CD4-positive, alpha-beta T cell (primary cell): Measurements from ENCODE around the gene PTPRD. TPM values are rescaled to one million over a fixed set of nuclear protein-coding genes. Genes with fewer than 3 reads are reported as not detected.

Experiments used
- ATAC-seq: fragments of 200-7000 bp; cut with Tn5 transposase; one replicate; pipeline ENCODE4 v1.10.0; 2022; ENCODE audit warnings: mild to moderate bottlenecking; ENCODE audit not compliant: poor library complexity
- CTCF ChIA-PET: fragments of 350-600 bp; sonication (Branson Sonifier 250); formaldehyde crosslinking; loops from one replicate; lab custom pipeline; 2021; ENCODE audit warnings: antibody characterized with exemption, inconsistent platforms; lab: Charles Lee
- POLR2A ChIA-PET: fragments of 350-600 bp; sonication (Branson Sonifier 250); formaldehyde crosslinking; loops from one replicate; lab custom pipeline; 2021; ENCODE audit warnings: antibody characterized with exemption, inconsistent platforms; lab: Charles Lee
- DNase-seq, 14 experiments: peaks; one replicate each; pipeline ENCODE4 v3.0.0-alpha.2; 2013 to 2020; ENCODE audit warnings: mixed read lengths in 2 of 14
- H3K27ac ChIP-seq, 2 donors: one replicate each; pipeline versions ENCODE4 v1.5.1 to v1.7.0; 2013; ENCODE audit warnings: low read length in 2 of 2, low read depth in 1 of 2, mild to moderate bottlenecking in 1 of 2
- H3K27me3 ChIP-seq, 2 experiments: 1 replicate in 1 of 2; 2 replicates in 1 of 2; pipeline versions ENCODE4 v1.6.1 to v1.7.0; 2013; ENCODE audit warnings: low read length in 2 of 2, control low read depth in 1 of 2, mild to moderate bottlenecking in 1 of 2, moderate library complexity in 1 of 2; ENCODE audit not compliant: insufficient read depth in 2 of 2, control insufficient read depth in 1 of 2
- H3K36me3 ChIP-seq: one replicate; pipeline ENCODE4 v1.6.1; 2013; ENCODE audit warnings: low read length, control low read depth; ENCODE audit not compliant: insufficient read depth
- H3K4me1 ChIP-seq: one replicate; pipeline ENCODE4 v1.6.1; 2013; ENCODE audit warnings: low read length, control low read depth; ENCODE audit not compliant: insufficient read depth
- H3K4me3 ChIP-seq: one replicate; pipeline ENCODE4 v1.5.1; 2013; ENCODE audit warnings: mild to moderate bottlenecking, low read length, moderate library complexity
- H3K9me3 ChIP-seq, 2 experiments: 1 replicate in 1 of 2; 2 replicates in 1 of 2; pipeline versions ENCODE4 v1.6.1 to v1.7.0; 2013; ENCODE audit warnings: low read length in 2 of 2, mild to moderate bottlenecking in 2 of 2, control low read depth in 1 of 2, moderate library complexity in 1 of 2; ENCODE audit not compliant: control insufficient read depth in 1 of 2, insufficient read depth in 1 of 2
- H3K27ac Mint-ChIP-seq: one replicate; pipeline ENCODE4 v1.8.0; 2020; ENCODE audit warnings: mixed read lengths
- H3K27me3 Mint-ChIP-seq: one replicate; pipeline ENCODE4 v1.8.0; 2021; ENCODE audit warnings: mixed read lengths
- H3K36me3 Mint-ChIP-seq: one replicate; pipeline ENCODE4 v1.8.0; 2021; ENCODE audit warnings: low read depth, mixed read lengths
- H3K4me1 Mint-ChIP-seq: one replicate; pipeline ENCODE4 v1.8.0; 2021; ENCODE audit warnings: low read depth, mixed read lengths
- H3K4me3 Mint-ChIP-seq: one replicate; pipeline ENCODE4 v1.8.0; 2020; ENCODE audit warnings: mild to moderate bottlenecking, mixed read lengths
- H3K9me3 Mint-ChIP-seq: one replicate; pipeline ENCODE4 v1.8.0; 2020; ENCODE audit warnings: mixed read lengths
- CTCF ChIP-seq: fragments of 200-600 bp; IDR thresholded peaks from one replicate; pipeline ENCODE4 v1.8.0; 2022; ENCODE audit warnings: antibody characterized with exemption, mild to moderate bottlenecking
- intact Hi-C, 2 experiments: fragments of 100-400 bp; cut with DNase I in 1 of 2; cut with micrococcal nuclease in 1 of 2; formaldehyde crosslinking; loops; one replicate each; pipeline versions ENCODE4 v1.15.1 to v1.9.0; 2023 to 2025; cut with DNase I, micrococcal nuclease
- total RNA-seq, 174 experiments: library from RNA in 2 of 174; stranded (reverse) in 2 of 174; gene quantifications; one replicate each; pipeline ENCODE4 v1.2.3 and lab custom pipeline; 2021 to 2026

The PTPRD gene
- total RNA-seq, 2 experiments from 2014 or later = not detected

GRCh38 chr9:10036095-10036494 lies 576.7 kb downstream of the PTPRD start:
- Mint-ChIP-seq H3K27me3 (no peaks in the 10 kb centered on the region), H3K36me3 (no peaks in the 10 kb centered on the region), H3K9me3 (peaks cover 2% of the 10 kb centered on the region), H3K27ac (no peak overlapping the region), H3K4me3 (no peak overlapping the region), H3K4me1 (no peaks in the 10 kb centered on the region)
- H3K4me3 ChIP-seq = no peak overlapping the region
- no peaks in the 10 kb centered on the region for H3K27me3 ChIP-seq
- ATAC-seq (no peak), DNase-seq (no peak)
- ChIA-PET CTCF (no interaction called here), POLR2A (no interaction called here)
- H3K27ac ChIP-seq = no peak overlapping the region
- H3K9me3 ChIP-seq = no peaks in the 10 kb centered on the region
- H3K36me3 ChIP-seq = no peaks in the 10 kb centered on the region
- no peak for TF ChIP-seq CTCF
- no peaks in the 10 kb centered on the region for H3K4me1 ChIP-seq
- intact Hi-C loops = no loop called here

GRCh38 chr9:10032166-10032565 lies 580.6 kb downstream of the PTPRD start:
- TF ChIP-seq CTCF = no peak
- H3K4me1 ChIP-seq = no peaks in the 10 kb centered on the region
- ChIA-PET CTCF (no interaction called here), POLR2A (no interaction called here)
- intact Hi-C loops = no loop called here
- Mint-ChIP-seq H3K36me3 (no peaks in the 10 kb centered on the region), H3K4me1 (no peaks in the 10 kb centered on the region), H3K27ac (no peak overlapping the region), H3K27me3 (no peaks in the 10 kb centered on the region), H3K9me3 (peaks cover 7% of the 10 kb centered on the region), H3K4me3 (no peak overlapping the region)
- DNase-seq (no peak), ATAC-seq (no peak)
- peaks cover 0 to 6% of the 10 kb centered on the region in 2 experiments for H3K9me3 ChIP-seq
- H3K4me3 ChIP-seq = no peak overlapping the region
- no peaks in the 10 kb centered on the region for H3K27me3 ChIP-seq
- no peaks in the 10 kb centered on the region for H3K36me3 ChIP-seq
- no peak overlapping the region for H3K27ac ChIP-seq

GRCh38 chr9:10026443-10026984 lies 586.3 kb downstream of the PTPRD start:
- POLR2A ChIA-PET = interaction anchor here (0.6 kb wide), 1 partner anchor 13 kb away, joined by 3 read pairs; no protein-coding TSS in a partner anchor
- DNase-seq (no peak), ATAC-seq (no peak)
- H3K9me3 ChIP-seq = peaks cover 0 to 6% of the 10 kb centered on the region in 2 experiments
- H3K36me3 ChIP-seq = no peaks in the 10 kb centered on the region
- no peak overlapping the region for H3K27ac ChIP-seq
- no peak overlapping the region for H3K4me3 Mint-ChIP-seq
- no peaks in the 10 kb centered on the region for H3K36me3 Mint-ChIP-seq
- CTCF ChIA-PET = interaction anchor here (0.6 kb wide), 1 partner anchor 109 kb away, joined by 4 read pairs; no protein-coding TSS in a partner anchor
- TF ChIP-seq CTCF = no peak
- H3K27me3 Mint-ChIP-seq = no peaks in the 10 kb centered on the region
- H3K9me3 Mint-ChIP-seq = peaks cover 5% of the 10 kb centered on the region
- H3K27me3 ChIP-seq = no peaks in the 10 kb centered on the region
- intact Hi-C loops = no loop called here
- no peak overlapping the region for H3K4me3 ChIP-seq
- H3K4me1 ChIP-seq = no peaks in the 10 kb centered on the region
- H3K4me1 Mint-ChIP-seq = no peaks in the 10 kb centered on the region
- H3K27ac Mint-ChIP-seq = no peak overlapping the region
